SK-N-SH treated with all-trans-retinoic acid at 6 μM for 48 hours (cell line): Measurements from ENCODE around the gene KHDRBS2.

ENCODE experiments used
- ATAC-seq: fragments of 200-7000 bp; cut with Tn5 transposase; 3 replicates; pipeline ENCODE4 v1.9.1; 2020; ENCODE audit warnings: mild to moderate bottlenecking, moderate library complexity
- ARNTL ChIP-seq: fragments of 450-650 bp; formaldehyde crosslinking; IDR thresholded peaks from 2 replicates; pipeline ENCODE4 v1.5.0; 2020; ENCODE audit warnings: low read depth, mild to moderate bottlenecking, moderate library complexity, borderline replicate concordance
- BACH2 ChIP-seq: fragments of 250-450 bp; sonication (Bioruptor Pico); IDR thresholded peaks from 2 replicates; pipeline ENCODE4 v1.9.0; 2021; ENCODE audit warnings: mild to moderate bottlenecking, borderline replicate concordance
- CREB5 ChIP-seq: fragments of 250-450 bp; sonication (Bioruptor Pico); IDR thresholded peaks from 2 replicates; pipeline ENCODE4 v1.5.1; 2020; ENCODE audit warnings: low read depth, mild to moderate bottlenecking, moderate library complexity
- CSDC2 ChIP-seq: fragments of 250-450 bp; sonication (Bioruptor Pico); IDR thresholded peaks from 2 replicates; pipeline ENCODE4 v1.5.0; 2020; ENCODE audit warnings: mild to moderate bottlenecking, moderate library complexity
- CSRNP3 ChIP-seq: fragments of 250-450 bp; sonication (Bioruptor Pico); IDR thresholded peaks from 2 replicates; pipeline ENCODE4 v1.5.1; 2021; ENCODE audit warnings: mild to moderate bottlenecking, moderate library complexity
- ESRRG ChIP-seq: fragments of 250-450 bp; sonication (Bioruptor Pico); IDR thresholded peaks from 2 replicates; pipeline ENCODE4 v1.6.1; 2021; ENCODE audit warnings: mild to moderate bottlenecking
- GLIS3 ChIP-seq: fragments of 250-450 bp; sonication (Bioruptor Pico); IDR thresholded peaks from 2 replicates; pipeline ENCODE4 v1.5.0; 2020; ENCODE audit warnings: mild to moderate bottlenecking, moderate library complexity
- ISL1 ChIP-seq: fragments of 250-450 bp; sonication (Bioruptor Pico); IDR thresholded peaks from 2 replicates; pipeline ENCODE4 v2.1.2; 2022; ENCODE audit warnings: mild to moderate bottlenecking, moderate library complexity
- OSR1 ChIP-seq: fragments of 250-450 bp; sonication (Bioruptor Pico); IDR thresholded peaks from 2 replicates; pipeline ENCODE4 v1.8.0; 2022; ENCODE audit warnings: moderate library complexity, mild to moderate bottlenecking, inconsistent platforms
- PATZ1 ChIP-seq: fragments of 250-450 bp; sonication (Bioruptor Pico); IDR thresholded peaks from 2 replicates; pipeline ENCODE4 v1.8.0; 2020; ENCODE audit warnings: mild to moderate bottlenecking, moderate library complexity, borderline replicate concordance
- POU6F1 ChIP-seq: fragments of 250-450 bp; sonication (Bioruptor Pico); IDR thresholded peaks from 2 replicates; pipeline ENCODE4 v1.8.0; 2021; ENCODE audit warnings: low read depth, mild to moderate bottlenecking, moderate library complexity, borderline replicate concordance
- PPARA ChIP-seq: fragments of 250-450 bp; sonication (Bioruptor Pico); IDR thresholded peaks from 2 replicates; pipeline ENCODE4 v1.5.0; 2020; ENCODE audit warnings: mild to moderate bottlenecking, borderline replicate concordance
- RARB ChIP-seq: fragments of 250-450 bp; sonication (Bioruptor Pico); IDR thresholded peaks from 2 replicates; pipeline ENCODE4 v1.8.0; 2021; ENCODE audit warnings: mild to moderate bottlenecking, moderate library complexity
- TCF4 ChIP-seq: fragments of 250-450 bp; sonication (Bioruptor Pico); IDR thresholded peaks from 2 replicates; pipeline ENCODE4 v1.8.0; 2021; ENCODE audit warnings: mild to moderate bottlenecking, moderate library complexity, borderline replicate concordance
- TOX ChIP-seq: fragments of 250-450 bp; sonication (Bioruptor Pico); IDR thresholded peaks from 2 replicates; pipeline ENCODE4 v1.8.0; 2021; ENCODE audit warnings: mild to moderate bottlenecking, moderate library complexity, borderline replicate concordance
- ZC3H10 ChIP-seq: fragments of 250-450 bp; sonication (Bioruptor Pico); IDR thresholded peaks from 2 replicates; pipeline ENCODE4 v1.5.1; 2021; ENCODE audit warnings: mild to moderate bottlenecking, moderate library complexity
- ZFP3 ChIP-seq: fragments of 250-450 bp; sonication (Bioruptor Pico); IDR thresholded peaks from 2 replicates; pipeline ENCODE4 v1.5.0; 2020; ENCODE audit warnings: mild to moderate bottlenecking, moderate library complexity
- ZFP30 ChIP-seq: fragments of 450-650 bp; formaldehyde crosslinking; IDR thresholded peaks from 2 replicates; pipeline ENCODE4 v1.5.0; 2022; ENCODE audit warnings: mild to moderate bottlenecking, moderate library complexity
- ZNF565 ChIP-seq: fragments of 450-650 bp; formaldehyde crosslinking; conservative IDR thresholded peaks from 2 replicates; pipeline ENCODE4 v1.5.0; 2020; ENCODE audit warnings: low read depth, mild to moderate bottlenecking, moderate library complexity
- ZNF70 ChIP-seq: fragments of 450-650 bp; formaldehyde crosslinking; IDR thresholded peaks from 2 replicates; pipeline ENCODE4 v1.5.0; 2020; ENCODE audit warnings: mild to moderate bottlenecking, moderate library complexity
- ZNF8 ChIP-seq: fragments of 450-650 bp; formaldehyde crosslinking; IDR thresholded peaks from 2 replicates; pipeline ENCODE4 v1.5.0; 2020; ENCODE audit warnings: mild to moderate bottlenecking, moderate library complexity

KHDRBS2 gene

GRCh38 chr6:61950811-61951210, 335.2 kb downstream of the KHDRBS2 start (continued):
- TF ChIP-seq PATZ1: no peak
- no peak for TF ChIP-seq POU6F1 (CRISPR knock-in tag)
- no peak for TF ChIP-seq TCF4 (CRISPR knock-in tag)
- TF ChIP-seq CREB5 (CRISPR knock-in tag): no peak
- no peak for TF ChIP-seq BACH2 (CRISPR knock-in tag)

GRCh38 chr6:61949971-61950370, 336.1 kb downstream of the KHDRBS2 start:
- no peak for ATAC-seq

GRCh38 chr6:61949161-61949560, 336.9 kb downstream of the KHDRBS2 start:
- no peak for ATAC-seq
- TF ChIP-seq ZNF8 (CRISPR knock-in tag) (no peak), POU6F1 (CRISPR knock-in tag) (no peak), ESRRG (CRISPR knock-in tag) (no peak), PPARA (no peak), ZNF70 (CRISPR knock-in tag) (no peak), TCF4 (CRISPR knock-in tag) (no peak), ZC3H10 (no peak), OSR1 (CRISPR knock-in tag) (no peak), ZFP3 (no peak), ARNTL (no peak), CSRNP3 (CRISPR knock-in tag) (no peak), RARB (CRISPR knock-in tag) (no peak)

More at GRCh38 chr6:61949971-61950370, 336.1 kb downstream of the KHDRBS2 start:
- no peak for TF ChIP-seq OSR1 (CRISPR knock-in tag)
- TF ChIP-seq CSDC2 (CRISPR knock-in tag): no peak
- TF ChIP-seq GLIS3 (CRISPR knock-in tag): no peak
- no peak for TF ChIP-seq ZFP30 (CRISPR knock-in tag)
- no peak for TF ChIP-seq TOX (CRISPR knock-in tag)
- no peak for TF ChIP-seq ZC3H10
- TF ChIP-seq ZNF565: no peak
- TF ChIP-seq PATZ1: no peak
- TF ChIP-seq ARNTL: no peak
- TF ChIP-seq ZFP3: no peak
- TF ChIP-seq CREB5 (CRISPR knock-in tag): no peak
- no peak for TF ChIP-seq BACH2 (CRISPR knock-in tag)
- no peak for TF ChIP-seq CSRNP3 (CRISPR knock-in tag)
- TF ChIP-seq ISL1 (CRISPR knock-in tag): no peak
